ENCODE results near the gene VTN. TPM values are rescaled to one million over a fixed set of nuclear protein-coding genes. Genes with fewer than 3 reads are reported as not detected.

The VTN gene
- polyA plus RNA-seq, 1 donor from 2014 or later, result 1.5 TPM

Other genes starting within 250 kb of the VTN start
- gene TMEM97, start 51.1 kb downstream of the VTN start, polyA plus RNA-seq, result 16.9 and 19.0 TPM in 2 replicates
- 194 and 213 TPM in 2 replicates for gene IFT20, start 34.8 kb downstream of the VTN start, polyA plus RNA-seq
- gene TNFAIP1, start 34.5 kb downstream of the VTN start, polyA plus RNA-seq, result 40.4 and 40.8 TPM in 2 replicates
- gene POLDIP2, start 12.8 kb downstream of the VTN start, polyA plus RNA-seq, result 75.4 and 84.0 TPM in 2 replicates
- not detected in 2 replicates for gene SEBOX, start 5.1 kb downstream of the VTN start, polyA plus RNA-seq
- gene SARM1, start 1.4 kb upstream of the VTN start, polyA plus RNA-seq, result 21.6 and 23.9 TPM in 2 replicates
- 12.3 and 15.3 TPM in 2 replicates for gene SLC46A1, start 35.9 kb upstream of the VTN start, polyA plus RNA-seq
- not detected in 2 replicates for gene SLC13A2, start 103.3 kb upstream of the VTN start, polyA plus RNA-seq
- not detected in 2 replicates for gene FOXN1, start 136.0 kb upstream of the VTN start, polyA plus RNA-seq
- gene UNC119, start 182.3 kb upstream of the VTN start, polyA plus RNA-seq, result 218 and 231 TPM in 2 replicates
- gene PIGS, start 201.2 kb upstream of the VTN start, polyA plus RNA-seq, result 37.6 and 58.5 TPM in 2 replicates
- 3.6 and 4.0 TPM in 2 replicates for gene ALDOC, start 206.6 kb upstream of the VTN start, polyA plus RNA-seq
- 19.9 and 21.2 TPM in 2 replicates for gene SPAG5, start 228.7 kb upstream of the VTN start, polyA plus RNA-seq
- 45.7 and 47.5 TPM in 2 replicates for gene RSKR, start 243.9 kb upstream of the VTN start, polyA plus RNA-seq